ENCODE measurements around the gene AMIGO3.

DNA sequence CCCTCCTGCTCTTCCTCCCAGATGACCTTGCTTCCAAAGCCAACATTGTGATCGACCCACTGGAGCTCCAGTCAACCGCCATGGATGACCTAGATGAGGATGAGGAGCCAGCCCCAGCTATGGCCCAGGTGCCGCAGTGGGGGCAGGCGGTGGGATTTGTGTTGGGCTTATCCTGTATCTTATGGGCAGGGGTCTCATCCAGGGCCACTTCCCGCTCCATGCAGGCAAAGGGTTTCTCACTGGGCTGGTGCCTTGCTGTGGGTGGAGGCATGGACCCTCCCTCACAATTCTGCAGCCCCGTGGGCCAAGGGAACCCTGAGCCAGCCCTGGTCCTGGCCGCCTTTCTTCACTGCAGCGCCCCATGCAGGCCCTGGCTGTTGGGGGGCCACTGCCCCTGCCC is 14.9 kb downstream of the AMIGO3 start:
- TF ChIP-seq, protein P1, sequence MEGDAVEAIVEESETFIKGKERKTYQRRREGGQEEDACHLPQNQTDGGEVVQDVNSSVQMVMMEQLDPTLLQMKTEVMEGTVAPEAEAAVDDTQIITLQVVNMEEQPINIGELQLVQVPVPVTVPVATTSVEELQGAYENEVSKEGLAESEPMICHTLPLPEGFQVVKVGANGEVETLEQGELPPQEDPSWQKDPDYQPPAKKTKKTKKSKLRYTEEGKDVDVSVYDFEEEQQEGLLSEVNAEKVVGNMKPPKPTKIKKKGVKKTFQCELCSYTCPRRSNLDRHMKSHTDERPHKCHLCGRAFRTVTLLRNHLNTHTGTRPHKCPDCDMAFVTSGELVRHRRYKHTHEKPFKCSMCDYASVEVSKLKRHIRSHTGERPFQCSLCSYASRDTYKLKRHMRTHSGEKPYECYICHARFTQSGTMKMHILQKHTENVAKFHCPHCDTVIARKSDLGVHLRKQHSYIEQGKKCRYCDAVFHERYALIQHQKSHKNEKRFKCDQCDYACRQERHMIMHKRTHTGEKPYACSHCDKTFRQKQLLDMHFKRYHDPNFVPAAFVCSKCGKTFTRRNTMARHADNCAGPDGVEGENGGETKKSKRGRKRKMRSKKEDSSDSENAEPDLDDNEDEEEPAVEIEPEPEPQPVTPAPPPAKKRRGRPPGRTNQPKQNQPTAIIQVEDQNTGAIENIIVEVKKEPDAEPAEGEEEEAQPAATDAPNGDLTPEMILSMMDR (IDR thresholded peaks at IDR 0.05): no peak
- no peak for TF ChIP-seq POLR2A (IDR thresholded peaks at IDR 0.05)
